ENCODE data around the gene CHMP4B. TPM values are rescaled to one million over a fixed set of nuclear protein-coding genes. Genes with fewer than 3 reads are reported as not detected.

The CHMP4B gene
- total RNA-seq, 1 experiment from 2014 or later: 203 TPM

GRCh38 chr20:33830371-33830770 is 19.2 kb downstream of the CHMP4B start:
- Histone ChIP-seq H3K4me3 (ENCODE audit: low read depth, low read length) (no peak overlapping the region), H3K36me3 (ENCODE audit: control insufficient read depth, insufficient read depth, low read length) (peaks cover 2% of the 10 kb centered on the region), H3K9me3 (no peaks in the 10 kb centered on the region), H3K4me1 (peaks cover 42% of the 10 kb centered on the region), H3K27me3 (replicated peaks; ENCODE audit: control insufficient read depth, insufficient read depth, low read length) (no peaks in the 10 kb centered on the region)
- intact Hi-C loops (cut with micrococcal nuclease; ENCODE audit: unreplicated experiment): no loop called here
- POLR2A ChIA-PET: no interaction called here
- no peak overlapping the region for H3K4me3 Mint-ChIP-seq (ENCODE audit: unreplicated experiment)
- CTCF ChIA-PET: interaction anchor here (0.6 kb wide), 1 partner anchor 364 kb away, joined by 3 read pairs; no protein-coding TSS in a partner anchor
- no peak for DNase-seq
- BruUV-seq (replicated peaks): no TSS peak
- TF ChIP-seq, protein P1, sequence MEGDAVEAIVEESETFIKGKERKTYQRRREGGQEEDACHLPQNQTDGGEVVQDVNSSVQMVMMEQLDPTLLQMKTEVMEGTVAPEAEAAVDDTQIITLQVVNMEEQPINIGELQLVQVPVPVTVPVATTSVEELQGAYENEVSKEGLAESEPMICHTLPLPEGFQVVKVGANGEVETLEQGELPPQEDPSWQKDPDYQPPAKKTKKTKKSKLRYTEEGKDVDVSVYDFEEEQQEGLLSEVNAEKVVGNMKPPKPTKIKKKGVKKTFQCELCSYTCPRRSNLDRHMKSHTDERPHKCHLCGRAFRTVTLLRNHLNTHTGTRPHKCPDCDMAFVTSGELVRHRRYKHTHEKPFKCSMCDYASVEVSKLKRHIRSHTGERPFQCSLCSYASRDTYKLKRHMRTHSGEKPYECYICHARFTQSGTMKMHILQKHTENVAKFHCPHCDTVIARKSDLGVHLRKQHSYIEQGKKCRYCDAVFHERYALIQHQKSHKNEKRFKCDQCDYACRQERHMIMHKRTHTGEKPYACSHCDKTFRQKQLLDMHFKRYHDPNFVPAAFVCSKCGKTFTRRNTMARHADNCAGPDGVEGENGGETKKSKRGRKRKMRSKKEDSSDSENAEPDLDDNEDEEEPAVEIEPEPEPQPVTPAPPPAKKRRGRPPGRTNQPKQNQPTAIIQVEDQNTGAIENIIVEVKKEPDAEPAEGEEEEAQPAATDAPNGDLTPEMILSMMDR (IDR thresholded peaks at IDR 0.05; ENCODE audit: insufficient read depth in 1 of 2, low read depth in 1 of 2, low read length in 1 of 2, severe bottlenecking in 1 of 2, unreplicated experiment in 1 of 2): no peak
- H3K36me3 Mint-ChIP-seq (ENCODE audit: insufficient read depth, unreplicated experiment): peaks cover 34% of the 10 kb centered on the region
- H3K9me3 Mint-ChIP-seq (ENCODE audit: unreplicated experiment): no peaks in the 10 kb centered on the region
- peak overlapping the region; percentile 1 for H3K27ac Mint-ChIP-seq (ENCODE audit: unreplicated experiment)
- H3K4me1 Mint-ChIP-seq (ENCODE audit: low read depth, unreplicated experiment): peaks cover 55% of the 10 kb centered on the region
- H3K27me3 Mint-ChIP-seq (ENCODE audit: insufficient read depth, unreplicated experiment): no peaks in the 10 kb centered on the region

- Histone ChIP-seq H3K27me3 (replicated peaks; ENCODE audit: control insufficient read depth, insufficient read depth, low read length) (no peaks in the 10 kb centered on the region), H3K36me3 (ENCODE audit: control insufficient read depth, insufficient read depth, low read length) (peaks cover 2% of the 10 kb centered on the region), H3K9me3 (no peaks in the 10 kb centered on the region), H3K4me1 (peaks cover 23% of the 10 kb centered on the region), H3K4me3 (ENCODE audit: low read depth, low read length) (no peak overlapping the region)
- ChIA-PET POLR2A (no interaction called here), CTCF (no interaction called here)
- H3K9me3 Mint-ChIP-seq (ENCODE audit: unreplicated experiment): no peaks in the 10 kb centered on the region
- DNase-seq: no peak
- no TSS peak for BruUV-seq (replicated peaks)
- H3K4me1 Mint-ChIP-seq (ENCODE audit: low read depth, unreplicated experiment): peaks cover 51% of the 10 kb centered on the region
- H3K27ac Mint-ChIP-seq (ENCODE audit: unreplicated experiment): no peak overlapping the region
- TF ChIP-seq, protein P1 (IDR thresholded peaks at IDR 0.05; ENCODE audit: insufficient read depth in 1 of 2, low read depth in 1 of 2, low read length in 1 of 2, severe bottlenecking in 1 of 2, unreplicated experiment in 1 of 2): no peak
- intact Hi-C loops (cut with micrococcal nuclease; ENCODE audit: unreplicated experiment): no loop called here
- H3K36me3 Mint-ChIP-seq (ENCODE audit: insufficient read depth, unreplicated experiment): peaks cover 40% of the 10 kb centered on the region
- H3K4me3 Mint-ChIP-seq (ENCODE audit: unreplicated experiment): no peak overlapping the region
- H3K27me3 Mint-ChIP-seq (ENCODE audit: insufficient read depth, unreplicated experiment): no peaks in the 10 kb centered on the region
Measured at GRCh38 chr20:33832103-33832804, 21.1 kb downstream of the CHMP4B start.

DNA sequence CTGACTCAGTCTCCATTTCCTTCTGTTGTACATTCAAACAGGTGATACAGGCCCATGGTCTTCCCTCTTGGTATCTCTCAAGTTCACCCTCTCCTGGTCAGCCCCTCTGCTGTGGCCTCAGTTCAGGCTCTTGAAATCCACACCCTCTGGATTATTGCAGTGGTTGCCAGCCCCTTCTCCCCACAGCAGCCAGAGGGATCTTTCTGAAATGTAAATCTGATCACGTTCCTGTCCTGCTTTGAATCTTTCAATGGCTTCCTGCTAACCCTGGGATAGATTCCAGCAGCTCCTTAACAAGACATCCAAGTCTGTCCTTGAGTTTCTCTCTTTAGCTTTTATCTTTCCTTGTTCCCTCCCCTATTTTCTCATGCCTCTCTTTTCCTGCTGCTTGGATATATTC is 22.2 kb downstream of the CHMP4B start:
- Mint-ChIP-seq H3K27ac (ENCODE audit: unreplicated experiment) (no peak overlapping the region), H3K27me3 (ENCODE audit: insufficient read depth, unreplicated experiment) (no peaks in the 10 kb centered on the region), H3K36me3 (ENCODE audit: insufficient read depth, unreplicated experiment) (peaks cover 40% of the 10 kb centered on the region), H3K4me1 (ENCODE audit: low read depth, unreplicated experiment) (peaks cover 44% of the 10 kb centered on the region), H3K4me3 (ENCODE audit: unreplicated experiment) (no peak overlapping the region), H3K9me3 (ENCODE audit: unreplicated experiment) (no peaks in the 10 kb centered on the region)
- POLR2A ChIA-PET: no interaction called here
- DNase-seq: no peak
- H3K9me3 ChIP-seq: no peaks in the 10 kb centered on the region
- TF ChIP-seq, protein P1 (IDR thresholded peaks at IDR 0.05; ENCODE audit: insufficient read depth in 1 of 2, low read depth in 1 of 2, low read length in 1 of 2, severe bottlenecking in 1 of 2, unreplicated experiment in 1 of 2): no peak
- H3K36me3 ChIP-seq (ENCODE audit: control insufficient read depth, insufficient read depth, low read length): peaks cover 2% of the 10 kb centered on the region
- peaks cover 21% of the 10 kb centered on the region for H3K4me1 ChIP-seq
- no peaks in the 10 kb centered on the region for H3K27me3 ChIP-seq (replicated peaks; ENCODE audit: control insufficient read depth, insufficient read depth, low read length)
- intact Hi-C loops (cut with micrococcal nuclease; ENCODE audit: unreplicated experiment): no loop called here
- BruUV-seq (replicated peaks): no TSS peak
- H3K4me3 ChIP-seq (ENCODE audit: low read depth, low read length): no peak overlapping the region
- CTCF ChIA-PET: no interaction called here

Data from Caco-2 (cell line).